Thymus (tissue), 11 donors: ENCODE results near the gene IWS1. TPM values are rescaled to one million over a fixed set of nuclear protein-coding genes. Genes with fewer than 3 reads are reported as not detected.
A peak's percentile ranks its signal among the peaks of the same experiment; 100 is the strongest.
"Not testable (repeated sequence)": the region's sequence is repeated elsewhere in the genome, so short reads cannot be mapped to it uniquely, and the experiment has no call there.

Experiments used
- DNase-seq, 9 donors: peaks; one replicate each; pipeline ENCODE4 v3.0.0-alpha.2; 2013; ENCODE audit warnings: low spot score in 9 of 9, low read depth in 6 of 9, missing footprints in 1 of 9
- H3K27ac ChIP-seq, 2 donors: one replicate each; pipeline ENCODE4 v1.5.1; 2013; ENCODE audit warnings: control low read depth in 1 of 2, low read depth in 1 of 2, low read length in 1 of 2, mild to moderate bottlenecking in 1 of 2, moderate library complexity in 1 of 2
- H3K27me3 ChIP-seq, 2 donors: one replicate each; pipeline ENCODE4 v1.5.1; 2013; ENCODE audit warnings: low read length in 1 of 2; ENCODE audit not compliant: control insufficient read depth in 2 of 2, insufficient read depth in 1 of 2
- H3K36me3 ChIP-seq, 2 donors: one replicate each; pipeline ENCODE4 v1.5.1; 2013; ENCODE audit warnings: low read length in 1 of 2, mild to moderate bottlenecking in 1 of 2, moderate library complexity in 1 of 2; ENCODE audit not compliant: control insufficient read depth in 2 of 2, insufficient read depth in 2 of 2
- H3K4me1 ChIP-seq, 2 donors: one replicate each; pipeline ENCODE4 v1.5.1; 2013; ENCODE audit warnings: low read length in 2 of 2; ENCODE audit not compliant: control insufficient read depth in 2 of 2, insufficient read depth in 2 of 2
- H3K4me3 ChIP-seq, 2 donors: one replicate each; pipeline ENCODE4 v1.5.1; 2013; ENCODE audit warnings: low read length in 2 of 2, control low read depth in 1 of 2, mild to moderate bottlenecking in 1 of 2
- H3K9me3 ChIP-seq, 2 donors: one replicate each; pipeline ENCODE4 v1.5.1; 2013; ENCODE audit warnings: low read length in 1 of 2, mild to moderate bottlenecking in 1 of 2; ENCODE audit not compliant: control insufficient read depth in 2 of 2, insufficient read depth in 1 of 2
- WGBS: extraction: QIAGEN DNeasy Blood & Tissue Kit; methylation state at CpG from one replicate; pipeline ENCODE4 v1.1.7; 2013; 5-methylcytosine and 5-hydroxymethylcytosine counted together
- polyA plus RNA-seq: library from polyadenylated mRNA; stranded (reverse); fragments of 200-250 nt; gene quantifications from one replicate; pipeline ENCODE4 v1.2.3, GENCODE V29; 2013
- total RNA-seq: library from RNA; stranded (reverse); fragments of 120-200 nt; gene quantifications from one replicate; pipeline ENCODE4 v1.2.4, GENCODE V29; 2013
- donor health status: healthy.

IWS1 gene
- total and polyA plus RNA-seq, 2 donors, result 33.5 to 47.6 TPM

- Histone ChIP-seq H3K27ac (peak overlapping the region; percentile 93 to 95), H3K4me3 (peak overlapping the region; percentile 97 to 100), H3K36me3 (peaks cover 7 to 25% of the 10 kb centered on the region in 2 donors), H3K4me1 (peaks cover 12 to 23% of the 10 kb centered on the region in 2 donors), H3K9me3 (no peaks in the 10 kb centered on the region), H3K27me3 (no peaks in the 10 kb centered on the region)
- DNase-seq, result peak in 7 of 9 donors; percentile 14 to 57 (median 18)
- 0% methylated on average over 19 of the region's 19 CpGs for WGBS
These were observed 578 bp downstream of the IWS1 start for GRCh38 chr2:127525691-127526131.

- H3K27me3 ChIP-seq, DNase-seq, H3K9me3 ChIP-seq, H3K4me3 ChIP-seq, H3K27ac ChIP-seq: not testable (repeated sequence)
- Histone ChIP-seq H3K36me3 (peaks cover 15 to 33% of the 10 kb centered on the region in 2 donors), H3K4me1 (peaks cover 12 to 23% of the 10 kb centered on the region in 2 donors)
- 98% methylated on average over 7 of the region's 7 CpGs for WGBS
These were observed 2.0 kb downstream of the IWS1 start for GRCh38 chr2:127524198-127524834.

GRCh38 chr2:127523269-127523939 lies 2.9 kb downstream of the IWS1 start:
- DNase-seq, result no peak
- Histone ChIP-seq H3K27ac (no peak overlapping the region), H3K27me3 (no peaks in the 10 kb centered on the region), H3K4me1 (peaks cover 12 to 23% of the 10 kb centered on the region in 2 donors), H3K36me3 (peaks cover 18 to 40% of the 10 kb centered on the region in 2 donors), H3K9me3 (no peaks in the 10 kb centered on the region), H3K4me3 (no peak overlapping the region)
- 95% methylated on average over 8 of the region's 8 CpGs for WGBS

GRCh38 chr2:127520424-127520823 lies 5.9 kb downstream of the IWS1 start:
- 98% methylated on average over 4 of the region's 4 CpGs for WGBS
- no peak overlapping the region for H3K4me3 ChIP-seq
- DNase-seq, result no peak
- H3K27me3 ChIP-seq, result no peaks in the 10 kb centered on the region
- peaks cover 34 to 67% of the 10 kb centered on the region in 2 donors for H3K36me3 ChIP-seq
- H3K9me3 ChIP-seq, result no peaks in the 10 kb centered on the region
- peaks cover 5 to 10% of the 10 kb centered on the region in 2 donors for H3K4me1 ChIP-seq
- H3K27ac ChIP-seq, result no peak overlapping the region

GRCh38 chr2:127517465-127517864 lies 8.8 kb downstream of the IWS1 start:
- over 99% methylated on average over 2 of the region's 2 CpGs for WGBS
- Histone ChIP-seq H3K27ac (no peak overlapping the region), H3K9me3 (no peaks in the 10 kb centered on the region), H3K4me3 (no peak overlapping the region), H3K4me1 (no peaks in the 10 kb centered on the region), H3K36me3 (peaks cover 44 to 73% of the 10 kb centered on the region in 2 donors), H3K27me3 (no peaks in the 10 kb centered on the region)
- no peak for DNase-seq

GRCh38 chr2:127516041-127516762 lies 10.1 kb downstream of the IWS1 start:
- no peaks in the 10 kb centered on the region for H3K27me3 ChIP-seq
- no peaks in the 10 kb centered on the region for H3K9me3 ChIP-seq
- WGBS, result 98% methylated on average over 14 of the region's 14 CpGs
- no peaks in the 10 kb centered on the region for H3K4me1 ChIP-seq
- H3K4me3 ChIP-seq, result no peak overlapping the region
- peaks cover 40 to 68% of the 10 kb centered on the region in 2 donors for H3K36me3 ChIP-seq
- H3K27ac ChIP-seq, result no peak overlapping the region
- DNase-seq, result no peak

GRCh38 chr2:127515383-127515915 lies 10.8 kb downstream of the IWS1 start:
- no peak for DNase-seq
- H3K27ac ChIP-seq, result no peak overlapping the region
- 95% methylated on average over 6 of the region's 6 CpGs for WGBS

GRCh38 chr2:127514485-127514884 lies 11.8 kb downstream of the IWS1 start:
- no peak for DNase-seq
- H3K27me3 ChIP-seq, result no peaks in the 10 kb centered on the region
- H3K9me3 ChIP-seq, result no peaks in the 10 kb centered on the region
- H3K36me3 ChIP-seq, result peaks cover 33 to 63% of the 10 kb centered on the region in 2 donors
- H3K4me3 ChIP-seq, result no peak overlapping the region
- H3K4me1 ChIP-seq, result no peaks in the 10 kb centered on the region
- no peak overlapping the region for H3K27ac ChIP-seq
- 96% methylated on average over 13 of the region's 13 CpGs for WGBS

More at GRCh38 chr2:127515383-127515915, 10.8 kb downstream of the IWS1 start:
- Histone ChIP-seq H3K9me3 (no peaks in the 10 kb centered on the region), H3K4me1 (no peaks in the 10 kb centered on the region), H3K27me3 (no peaks in the 10 kb centered on the region), H3K4me3 (no peak overlapping the region), H3K36me3 (peaks cover 40 to 68% of the 10 kb centered on the region in 2 donors)

GRCh38 chr2:127514076-127514475 lies 12.2 kb downstream of the IWS1 start:
- H3K27ac ChIP-seq, result no peak overlapping the region

More at GRCh38 chr2:127514076-127514475, 12.2 kb downstream of the IWS1 start:
- DNase-seq, result no peak
- H3K9me3 ChIP-seq, result no peaks in the 10 kb centered on the region
- WGBS, result 87% methylated on average over 10 of the region's 10 CpGs
- no peaks in the 10 kb centered on the region for H3K4me1 ChIP-seq
- H3K27me3 ChIP-seq, result no peaks in the 10 kb centered on the region
- no peak overlapping the region for H3K4me3 ChIP-seq
- peaks cover 34 to 60% of the 10 kb centered on the region in 2 donors for H3K36me3 ChIP-seq
